Measurements from ENCODE around the gene CDK19.

Gene CDK19

DNA sequence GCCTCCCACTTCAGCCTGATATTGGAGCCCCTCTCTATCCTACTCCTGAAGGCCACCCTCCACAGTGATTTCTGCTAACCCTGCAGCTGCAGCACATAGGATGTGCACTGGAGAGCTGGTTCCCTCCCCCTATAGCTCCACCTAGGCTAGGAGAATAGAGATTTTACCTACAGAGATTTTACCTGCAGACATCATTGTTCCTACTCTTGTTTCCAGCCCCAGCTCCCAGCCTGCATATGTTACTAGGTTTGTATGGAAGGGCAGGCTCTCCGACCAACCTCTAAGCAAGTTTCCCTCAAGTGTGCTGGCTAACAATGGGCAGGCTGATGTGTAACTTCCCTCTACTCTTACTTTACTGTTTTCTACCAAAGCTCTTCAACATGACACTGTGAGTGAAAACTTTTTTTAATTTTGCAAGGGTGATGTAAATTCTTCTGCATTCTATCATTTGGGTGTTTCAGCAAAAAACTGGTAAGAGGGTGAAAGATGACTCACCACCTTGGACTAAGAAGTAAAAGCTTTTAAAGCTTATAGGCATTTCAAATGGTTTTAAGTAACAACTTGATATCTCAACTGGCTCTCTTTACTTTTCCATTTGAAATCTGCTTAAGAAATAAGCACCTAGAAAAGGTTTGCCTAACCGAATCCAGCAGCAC, 106.8 kb downstream of the CDK19 start:
- in situ Hi-C loops (cut with HindIII; ENCODE audit: low sequenced_read_pairs) = no loop called here

DNA sequence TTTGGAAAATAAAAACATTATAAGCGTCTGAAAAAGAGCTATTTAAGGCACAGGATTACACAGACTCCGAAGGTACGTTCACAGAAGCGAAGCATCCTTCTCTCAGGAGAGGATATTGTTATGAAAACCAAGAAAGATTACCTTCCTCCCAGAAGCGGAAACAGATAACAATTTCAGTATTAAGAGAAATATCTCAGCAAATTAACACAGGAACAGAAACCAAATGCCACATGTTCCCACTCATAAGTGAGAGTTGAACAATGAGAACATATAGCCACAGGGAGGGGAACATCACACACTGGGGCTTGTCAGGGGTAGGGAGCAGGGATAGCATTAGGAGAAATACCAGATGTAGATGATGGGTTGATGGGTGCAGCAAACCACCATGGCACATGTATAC, 109.7 kb downstream of the CDK19 start:
- in situ Hi-C loops (cut with HindIII; ENCODE audit: low sequenced_read_pairs) = no loop called here

DNA sequence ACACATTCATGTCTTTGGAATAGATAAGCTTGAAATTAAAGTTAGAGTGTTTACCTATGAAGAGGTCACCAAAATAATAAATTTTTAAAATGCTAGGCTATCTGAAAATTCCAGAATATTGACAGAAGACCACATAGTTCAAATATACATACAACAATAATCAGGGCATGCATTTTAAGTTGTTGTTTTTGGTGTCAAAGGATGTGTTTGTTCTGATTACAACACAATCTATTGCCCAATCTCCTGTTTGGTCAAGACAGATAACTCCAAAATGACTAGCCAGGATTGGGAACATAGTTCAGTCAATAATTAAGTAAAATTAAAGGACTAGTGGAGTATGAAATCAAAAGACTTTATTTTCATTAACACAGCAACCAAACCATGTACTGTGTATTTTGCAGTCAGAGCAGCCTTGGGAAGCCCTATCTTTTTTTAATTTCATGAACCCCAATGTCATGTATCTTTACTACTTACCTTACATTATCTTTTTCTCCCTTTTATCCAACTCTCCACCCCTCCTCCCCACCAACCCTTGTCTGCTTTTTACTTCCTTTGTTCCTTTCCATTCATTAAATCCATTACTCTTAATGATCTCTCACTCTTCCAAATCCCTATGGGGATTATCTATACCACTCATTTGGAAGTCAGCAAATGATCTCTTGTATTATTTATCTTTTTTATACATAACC, 111.2 kb downstream of the CDK19 start:
- in situ Hi-C loops (cut with HindIII; ENCODE audit: low sequenced_read_pairs) = no loop called here

DNA sequence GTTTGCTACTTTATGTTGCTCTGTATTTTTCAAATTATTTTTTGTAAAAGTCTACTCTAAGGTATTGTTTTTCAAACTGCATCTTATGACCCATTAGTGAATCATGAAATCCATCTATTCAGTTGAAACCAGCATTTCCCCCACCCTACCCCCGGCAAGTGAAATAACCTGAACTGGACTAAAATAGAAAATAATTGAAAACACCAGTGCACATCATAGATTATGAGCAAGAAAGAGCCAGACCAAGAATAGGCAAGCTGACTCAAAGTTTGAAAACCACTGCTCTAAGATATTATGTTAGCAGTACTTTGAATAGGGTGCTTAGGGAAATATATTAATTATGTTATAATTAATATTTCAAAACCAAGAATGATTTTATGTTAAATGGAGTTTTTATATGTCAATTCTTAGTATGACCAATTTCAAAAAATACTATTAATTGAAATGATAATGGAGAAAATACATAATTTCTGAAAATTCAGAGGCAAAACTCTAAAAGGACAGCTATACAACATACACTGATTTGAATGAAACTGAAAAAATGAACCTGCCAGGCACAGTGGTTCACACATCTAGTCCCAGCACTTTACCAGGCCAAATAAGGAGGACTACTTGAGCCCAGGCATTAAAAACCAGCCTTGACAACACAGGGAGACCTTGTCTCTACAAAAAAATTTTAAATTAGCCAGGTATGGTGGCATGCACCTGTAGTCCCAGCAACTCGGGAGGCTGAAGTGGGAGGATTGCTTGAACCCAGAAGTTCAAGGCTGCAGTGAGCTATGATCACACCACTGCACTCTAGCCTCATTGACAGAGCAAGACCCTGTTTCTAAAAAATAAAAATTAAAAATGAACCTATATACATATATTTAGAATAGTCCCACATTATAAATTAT, 112.0 kb downstream of the CDK19 start:
- in situ Hi-C loops (cut with HindIII; ENCODE audit: low sequenced_read_pairs) = no loop called here

DNA sequence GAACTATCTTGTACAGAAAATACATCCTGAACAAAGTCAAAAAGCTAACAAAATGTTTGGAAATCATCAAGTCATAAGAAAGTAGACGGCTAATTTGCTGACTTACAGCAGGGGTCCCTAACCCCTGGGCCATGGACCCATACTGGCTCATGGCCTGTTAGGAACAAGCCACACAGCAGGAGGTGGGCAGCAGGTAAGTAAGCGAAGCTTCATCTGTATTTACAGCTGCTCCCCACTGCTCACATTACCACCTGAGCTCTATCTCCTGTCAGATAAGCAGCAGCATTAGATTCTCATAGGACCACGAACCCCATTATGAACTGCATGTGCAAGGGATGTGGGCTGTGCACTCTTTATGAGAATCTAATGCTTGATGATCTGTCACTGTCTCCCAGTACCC, 115.5 kb downstream of the CDK19 start:
- in situ Hi-C loops (cut with HindIII; ENCODE audit: low sequenced_read_pairs) = no loop called here

DNA sequence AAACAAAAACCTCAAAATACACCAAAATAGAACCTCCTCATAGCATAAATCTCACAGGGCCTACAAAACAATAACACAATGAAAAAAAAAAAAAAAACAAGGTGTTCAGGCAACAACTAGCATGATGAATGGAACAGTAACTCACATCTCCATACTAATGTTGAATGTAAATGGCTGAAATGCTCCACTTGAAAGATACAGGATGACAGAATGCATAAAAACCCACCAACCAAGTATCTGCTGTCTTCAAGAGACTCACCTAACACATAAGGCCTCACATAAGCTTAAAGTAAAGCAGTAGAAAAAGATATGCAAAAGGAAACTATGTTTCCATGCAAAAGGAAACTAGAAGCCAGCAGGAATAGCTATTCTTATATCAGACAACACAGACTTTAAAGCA, 121.3 kb downstream of the CDK19 start:
- in situ Hi-C loops (cut with HindIII; ENCODE audit: low sequenced_read_pairs) = loop anchor here (5.0 kb wide), 2 partner anchors 162 to 183 kb away; no protein-coding TSS in a partner anchor

DNA sequence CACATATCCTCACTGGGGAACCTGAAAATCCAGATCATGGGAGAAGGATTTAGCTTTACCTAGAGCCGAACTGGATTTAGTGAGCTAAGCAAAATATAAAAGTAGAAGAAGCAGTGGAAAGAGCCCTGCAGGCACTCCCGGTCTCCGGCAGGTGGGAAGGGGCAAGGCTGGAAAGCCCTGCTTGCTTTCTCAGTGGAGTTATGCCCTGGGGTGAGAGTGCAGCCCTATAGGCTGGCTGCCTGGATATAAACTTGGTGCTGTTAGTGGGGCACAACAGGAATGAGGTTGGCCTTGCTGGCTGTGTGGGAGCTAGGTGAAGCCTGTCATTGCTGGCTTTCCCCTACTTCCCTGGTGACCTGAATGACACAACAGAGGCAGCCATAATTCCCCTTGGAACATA, 122.0 kb downstream of the CDK19 start:
- in situ Hi-C loops (cut with HindIII; ENCODE audit: low sequenced_read_pairs) = loop anchor here (5.0 kb wide), 2 partner anchors 161 to 184 kb away; no protein-coding TSS in a partner anchor

DNA sequence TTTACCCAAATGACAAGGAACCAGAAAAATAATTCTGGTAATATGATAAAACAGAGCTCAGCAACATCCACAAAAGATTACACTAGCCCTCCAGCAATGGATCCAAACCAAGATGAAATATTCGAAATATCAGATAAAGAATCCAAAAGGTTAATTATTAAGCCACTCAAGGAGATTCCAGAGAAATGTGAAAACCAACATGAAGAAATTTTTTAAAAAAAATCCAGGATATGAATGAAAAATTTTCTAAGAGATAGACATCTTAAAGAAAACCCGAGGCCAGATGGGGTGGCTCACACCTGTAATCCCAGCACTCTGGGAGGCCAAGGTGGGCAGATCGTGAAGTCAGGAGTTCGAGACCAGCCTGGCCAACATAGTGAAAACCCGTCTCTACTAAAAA, 124.4 kb downstream of the CDK19 start:
- in situ Hi-C loops (cut with HindIII; ENCODE audit: low sequenced_read_pairs) = loop anchor here (5.0 kb wide), 2 partner anchors 159 to 186 kb away; no protein-coding TSS in a partner anchor

DNA sequence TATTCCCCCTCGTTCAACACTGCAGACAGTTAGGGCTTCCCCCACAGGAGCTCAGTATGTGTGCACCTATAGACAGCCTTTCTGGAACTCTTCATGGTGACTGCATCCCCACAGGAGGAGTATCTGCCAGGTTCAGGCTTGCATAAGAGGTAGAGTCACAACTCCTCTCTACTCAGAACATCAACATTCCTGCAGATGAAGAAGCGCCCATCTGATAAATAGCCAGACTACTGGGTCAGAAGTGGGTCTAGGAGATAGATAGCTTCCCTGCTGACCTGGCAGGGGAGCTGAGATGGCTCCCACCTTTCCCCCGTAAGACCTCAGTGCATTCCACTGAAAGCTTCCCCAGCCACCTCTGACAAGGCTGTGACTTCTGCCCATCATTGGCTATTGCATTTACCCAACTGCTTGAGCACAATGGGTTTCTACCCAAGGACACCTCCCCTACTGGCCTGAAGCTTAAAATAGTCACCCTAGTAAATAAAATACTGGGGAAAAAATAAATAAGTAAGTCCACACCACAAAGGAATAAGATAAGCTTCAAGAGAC, 125.1 kb downstream of the CDK19 start:
- in situ Hi-C loops (cut with HindIII; ENCODE audit: low sequenced_read_pairs) = loop anchor here (5.0 kb wide), 2 partner anchors 158 to 187 kb away; no protein-coding TSS in a partner anchor

DNA sequence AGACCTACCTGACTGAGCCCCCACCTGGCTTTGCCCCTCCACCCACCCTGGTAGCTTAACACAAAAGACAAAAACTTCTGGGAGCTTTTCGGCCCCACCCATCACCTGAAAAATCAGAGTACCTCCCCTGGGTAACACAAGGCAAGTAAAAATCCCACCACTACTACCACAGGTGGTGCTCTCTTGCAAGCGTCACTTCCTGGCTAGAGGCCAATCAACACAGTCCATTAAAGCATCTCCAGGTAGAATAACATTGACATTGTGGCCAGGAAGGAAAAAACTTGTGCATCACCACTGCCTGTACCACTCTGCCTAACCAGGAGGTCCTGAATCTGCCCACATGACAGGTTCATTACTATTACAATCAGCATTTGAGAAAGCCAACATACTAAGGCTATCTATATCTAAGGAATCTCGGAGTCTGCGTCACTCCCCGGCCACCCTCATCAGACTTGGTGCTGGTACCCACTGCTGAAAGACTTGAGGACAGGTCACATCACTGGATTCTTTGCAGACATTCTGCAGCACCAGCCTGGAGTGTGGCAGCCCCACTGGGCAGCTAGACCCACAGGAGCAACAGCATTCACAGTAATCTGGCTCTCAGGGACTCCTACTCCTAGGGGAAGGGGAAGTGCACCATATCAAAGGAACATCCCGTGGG, 125.9 kb downstream of the CDK19 start:
- in situ Hi-C loops (cut with HindIII; ENCODE audit: low sequenced_read_pairs) = no loop called here

DNA sequence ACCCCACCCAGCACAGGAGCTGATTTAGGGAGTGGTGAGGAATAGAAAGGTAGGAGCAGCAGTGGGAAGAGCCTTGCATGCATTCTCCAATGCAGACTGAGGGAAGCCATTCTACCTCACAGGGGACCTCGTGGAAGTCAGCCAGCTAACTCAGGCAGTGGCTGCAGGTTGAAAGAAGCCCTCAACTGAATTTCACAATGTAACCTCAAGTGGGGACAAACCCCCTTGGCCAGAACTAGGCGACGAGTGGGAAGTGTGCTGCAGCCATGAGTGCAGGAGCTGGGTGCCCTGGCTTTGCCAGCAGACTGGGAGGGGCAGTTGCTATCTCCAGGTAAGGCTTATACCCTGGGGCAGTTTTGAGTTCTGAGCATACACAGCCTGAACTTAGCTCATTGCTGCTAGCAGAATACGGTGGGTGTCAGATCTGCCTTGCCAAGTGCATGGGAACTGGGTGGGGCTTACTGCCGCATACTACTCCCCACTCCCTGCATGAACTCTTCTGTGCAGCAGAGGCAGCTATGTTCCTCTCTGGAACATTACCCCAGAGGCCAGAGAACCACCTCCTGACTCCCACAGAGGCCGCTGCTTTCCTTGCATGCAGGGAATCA, 126.5 kb downstream of the CDK19 start:
- in situ Hi-C loops (cut with HindIII; ENCODE audit: low sequenced_read_pairs) = no loop called here

DNA sequence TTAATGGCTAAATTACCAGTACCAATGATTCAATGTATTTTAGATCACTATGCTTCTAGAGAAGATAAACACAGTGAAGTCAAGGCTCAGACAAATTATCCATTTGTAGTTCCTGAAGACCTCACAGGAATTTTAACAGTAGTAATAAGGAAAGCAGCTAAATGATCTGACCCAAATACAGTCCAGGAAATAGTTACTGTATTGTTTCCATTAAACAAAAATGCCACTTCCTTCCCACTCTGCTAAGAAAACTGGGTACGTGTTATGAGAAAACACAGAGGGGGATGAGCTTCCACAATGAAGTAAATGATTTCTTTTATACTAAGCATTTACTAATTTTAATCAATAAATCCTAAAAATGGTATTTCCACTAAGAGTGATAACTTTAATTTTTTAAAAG, 127.9 kb downstream of the CDK19 start:
- in situ Hi-C loops (cut with HindIII; ENCODE audit: low sequenced_read_pairs) = no loop called here

DNA sequence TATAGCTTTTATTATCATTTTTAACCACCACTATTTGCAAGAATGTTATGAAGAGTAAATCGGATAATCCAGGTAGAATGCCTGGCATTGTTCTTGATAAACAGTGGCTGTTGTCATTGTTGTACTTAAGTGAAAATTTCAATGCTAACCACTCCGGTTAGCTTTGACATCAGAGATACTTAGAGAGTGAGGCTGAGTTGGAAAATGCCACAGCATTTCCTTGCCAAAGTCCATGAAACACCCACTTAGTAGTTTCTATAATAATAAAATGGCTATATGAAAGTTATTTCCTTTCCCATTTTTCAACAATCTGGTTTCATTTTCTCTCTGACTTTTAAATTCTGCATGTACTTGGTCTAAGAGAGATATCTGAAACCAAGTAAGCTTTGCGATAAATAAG, 132.0 kb downstream of the CDK19 start:
- in situ Hi-C loops (cut with HindIII; ENCODE audit: low sequenced_read_pairs) = no loop called here

DNA sequence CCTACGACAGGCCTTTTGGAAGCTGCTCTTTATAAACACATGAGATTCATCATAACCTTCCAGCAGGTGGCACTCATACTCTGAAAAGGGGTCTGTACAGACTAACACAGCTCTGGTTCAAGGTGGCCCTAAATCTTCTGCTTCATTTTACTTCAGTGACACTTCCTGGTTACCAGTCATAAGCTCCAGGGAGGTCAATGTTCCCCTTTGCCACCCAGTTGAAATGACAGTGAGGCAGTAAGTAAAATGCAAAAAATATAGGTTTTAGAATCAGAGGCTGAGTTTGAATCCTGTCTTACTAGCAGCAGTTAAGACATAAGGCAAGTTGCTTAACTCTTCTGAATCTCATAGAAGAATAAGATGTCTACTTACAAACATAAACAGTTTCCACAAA, 132.8 kb downstream of the CDK19 start:
- in situ Hi-C loops (cut with HindIII; ENCODE audit: low sequenced_read_pairs) = no loop called here

DNA sequence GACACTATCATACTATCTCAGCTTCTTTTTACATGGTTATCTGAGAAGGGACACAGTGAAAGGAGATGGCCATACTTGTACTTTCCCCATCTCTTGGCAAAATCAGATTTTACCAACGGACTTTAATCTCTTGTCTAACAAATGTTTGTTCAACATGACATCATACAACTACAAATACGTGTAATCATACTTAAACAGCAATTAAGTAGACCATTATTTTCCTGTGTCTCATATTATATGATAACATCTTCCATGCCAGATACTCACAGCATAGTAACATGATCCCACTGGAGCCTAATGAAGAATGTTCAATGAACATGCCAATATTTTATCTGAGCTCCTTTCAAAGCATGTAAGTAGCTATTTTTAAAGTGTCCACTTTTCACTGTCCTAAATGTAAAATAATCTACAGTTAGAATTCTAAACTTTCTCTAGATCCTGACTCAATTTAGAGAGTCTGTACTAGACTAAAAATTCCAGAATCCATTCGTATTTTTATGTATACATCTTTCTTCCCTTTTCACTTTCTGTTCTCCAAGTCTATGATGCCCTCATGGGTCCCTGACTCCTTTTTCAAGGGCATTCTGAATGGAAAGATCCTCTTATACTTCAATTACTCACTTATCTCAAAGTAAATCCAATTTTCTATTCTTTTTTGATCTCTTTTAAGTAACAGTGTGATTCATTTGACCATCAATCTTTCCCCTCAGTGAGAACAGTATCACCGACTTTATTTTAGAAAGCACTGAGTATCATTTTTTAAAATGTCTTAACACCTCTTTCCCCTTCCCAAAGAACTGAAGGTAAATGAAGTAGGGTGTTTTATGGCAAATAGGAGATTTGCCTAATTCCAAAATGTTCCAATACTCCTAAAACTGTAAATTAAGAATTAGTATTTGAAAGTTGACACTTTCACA, 133.5 kb downstream of the CDK19 start:
- in situ Hi-C loops (cut with HindIII; ENCODE audit: low sequenced_read_pairs) = no loop called here

DNA sequence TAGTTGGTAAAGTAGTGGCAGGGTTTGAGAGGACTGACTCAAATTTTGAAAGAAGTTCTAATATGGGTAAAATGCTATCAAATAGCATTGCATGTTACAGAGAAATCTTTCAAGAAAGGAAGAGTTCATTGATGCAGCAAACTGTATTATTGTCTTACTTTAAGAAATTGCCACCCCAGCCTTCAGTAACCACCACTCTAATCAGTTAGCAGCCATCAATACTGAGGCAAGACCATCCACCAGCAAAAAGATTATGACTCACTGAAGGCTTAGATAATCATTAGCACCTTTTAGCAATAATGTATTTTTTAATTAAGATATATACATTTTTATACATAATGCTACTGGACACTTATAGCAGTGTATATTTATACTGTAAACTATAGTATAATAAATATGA, 138.9 kb downstream of the CDK19 start:
- in situ Hi-C loops (cut with HindIII; ENCODE audit: low sequenced_read_pairs) = loop anchor here (10.0 kb wide), 1 partner anchor 188 kb away; no protein-coding TSS in a partner anchor

DNA sequence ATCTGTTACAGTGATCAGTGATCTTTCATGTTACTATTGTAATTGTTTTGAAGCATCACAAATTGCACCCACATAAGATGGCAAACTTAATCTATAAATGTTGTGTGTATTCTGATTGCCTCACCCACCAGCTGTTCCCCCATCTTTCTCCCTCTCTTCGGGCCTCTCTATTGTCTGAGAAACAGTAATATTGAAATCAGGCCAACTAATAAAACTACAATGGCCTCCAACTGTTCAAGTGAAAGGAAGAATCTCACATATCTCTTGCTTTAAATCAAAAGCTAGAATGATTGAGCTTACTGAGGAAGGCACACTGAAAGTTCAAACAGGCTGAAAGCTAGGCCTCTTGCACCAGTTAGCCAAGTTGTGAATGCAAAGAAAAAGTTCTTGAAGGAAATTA, 141.2 kb downstream of the CDK19 start:
- in situ Hi-C loops (cut with HindIII; ENCODE audit: low sequenced_read_pairs) = loop anchor here (10.0 kb wide), 1 partner anchor 191 kb away; no protein-coding TSS in a partner anchor

DNA sequence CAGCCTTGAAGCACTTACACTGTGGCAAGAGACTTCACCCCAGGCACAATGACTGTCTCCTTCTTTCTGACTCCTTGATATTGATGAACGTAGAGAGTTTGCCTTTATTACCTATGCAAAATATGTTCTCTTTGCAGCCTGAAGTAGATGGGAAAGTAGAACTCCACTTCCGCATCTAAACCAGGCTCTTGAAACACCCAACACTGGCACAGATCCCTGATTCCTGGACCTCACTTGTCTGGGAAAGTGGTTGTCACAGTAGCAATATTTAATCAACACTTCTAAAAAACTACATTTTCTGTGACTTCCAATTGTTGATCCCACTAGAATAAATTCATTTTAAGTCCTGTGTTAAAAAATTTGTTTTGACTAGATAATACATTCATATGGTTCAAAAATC, 143.1 kb downstream of the CDK19 start:
- in situ Hi-C loops (cut with HindIII; ENCODE audit: low sequenced_read_pairs) = loop anchor here (10.0 kb wide), 1 partner anchor 193 kb away; no protein-coding TSS in a partner anchor

DNA sequence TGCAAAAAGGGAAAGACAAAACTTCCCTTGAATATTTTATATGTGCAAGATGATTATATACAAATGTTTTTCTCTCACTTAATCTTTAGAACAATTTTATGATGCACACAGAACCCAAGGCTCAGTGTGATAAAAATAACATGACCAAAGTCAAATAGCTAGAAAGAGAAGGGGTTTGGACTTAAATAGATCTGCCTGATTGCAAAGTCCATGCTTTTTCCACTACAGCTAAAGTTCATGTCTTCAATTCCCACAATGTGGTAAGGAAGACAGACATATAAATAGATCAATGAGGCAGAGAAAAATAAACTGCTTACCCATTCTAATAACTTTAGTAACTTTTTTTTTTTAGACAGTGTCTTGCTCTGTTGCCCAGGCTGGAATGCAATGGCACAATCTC, 143.8 kb downstream of the CDK19 start:
- in situ Hi-C loops (cut with HindIII; ENCODE audit: low sequenced_read_pairs) = loop anchor here (10.0 kb wide), 1 partner anchor 193 kb away; no protein-coding TSS in a partner anchor
